Measurements from ENCODE around the gene IARS2.
"Not testable (repeated sequence)": the region's sequence is repeated elsewhere in the genome, so short reads cannot be mapped to it uniquely, and the experiment has no call there.

Gene IARS2

GRCh38 chr1:220169887-220170286 lies 76.0 kb downstream of the IARS2 start:
- DNase-seq = not testable (repeated sequence)

- DNase-seq = no peak
Measured at GRCh38 chr1:220170836-220171526, 77.0 kb downstream of the IARS2 start.

- no peak for DNase-seq
Measured at GRCh38 chr1:220176540-220176939, 82.6 kb downstream of the IARS2 start.

- DNase-seq = no peak
Measured at GRCh38 chr1:220182111-220182510, 88.2 kb downstream of the IARS2 start.

GRCh38 chr1:220182656-220183055 lies 88.7 kb downstream of the IARS2 start:
- no peak for DNase-seq

- no peak for DNase-seq
Measured at GRCh38 chr1:220184506-220184905, 90.6 kb downstream of the IARS2 start.

- no peak for DNase-seq
Measured at GRCh38 chr1:220186752-220187151, 92.8 kb downstream of the IARS2 start.

GRCh38 chr1:220188538-220188937 lies 94.6 kb downstream of the IARS2 start:
- no peak for DNase-seq

GRCh38 chr1:220189750-220190347 lies 95.9 kb downstream of the IARS2 start:
- DNase-seq = no peak

- DNase-seq = no peak
Measured at GRCh38 chr1:220195701-220196100, 101.8 kb downstream of the IARS2 start.

Data from MV-4-11 (cell line).